GM23338 (cell line): ENCODE measurements around the gene COL26A1. TPM values are rescaled to one million over a fixed set of nuclear protein-coding genes. Genes with fewer than 3 reads are reported as not detected.

Experiments
- ATAC-seq: fragments of 200-7000 bp; cut with Tn5 transposase; 3 replicates; pipeline ENCODE4 v1.9.1; 2020
- DNase-seq: peaks from one replicate; pipeline ENCODE4 v3.0.0-alpha.2; 2015; ENCODE audit warnings: low spot score
- H2AFZ ChIP-seq: fragments of 200-600 bp; sonication (generic); 2 replicates; pipeline ENCODE4 v1.8.0; 2016; ENCODE audit warnings: antibody characterized with exemption, mild to moderate bottlenecking, moderate library complexity
- H3F3A ChIP-seq: fragments of 200-600 bp; sonication (generic); replicated peaks from 2 replicates; pipeline ENCODE4 v1.8.0; 2017; ENCODE audit warnings: antibody characterized with exemption, mixed run types, low read depth
- H3K27ac ChIP-seq: fragments of 200-600 bp; sonication (generic); 2 replicates; pipeline ENCODE4 v1.6.1; 2016; ENCODE audit warnings: low read depth
- H3K27me3 ChIP-seq: fragments of 200-600 bp; sonication (generic); 2 replicates; pipeline ENCODE4 v1.8.0; 2016; ENCODE audit warnings: mild to moderate bottlenecking, mixed run types, moderate library complexity; ENCODE audit not compliant: insufficient read depth
- H3K36me3 ChIP-seq: fragments of 200-600 bp; sonication (generic); 2 replicates; pipeline ENCODE4 v1.8.0; 2016; ENCODE audit warnings: mild to moderate bottlenecking; ENCODE audit not compliant: insufficient read depth
- H3K4me1 ChIP-seq: fragments of 200-600 bp; sonication (generic); 2 replicates; pipeline ENCODE4 v1.8.0; 2016; ENCODE audit warnings: mild to moderate bottlenecking, moderate library complexity; ENCODE audit not compliant: insufficient read depth
- H3K4me2 ChIP-seq: fragments of 200-600 bp; sonication (generic); 2 replicates; pipeline ENCODE4 v1.7.1; 2017; ENCODE audit warnings: mixed run types
- H3K4me3 ChIP-seq: fragments of 200-600 bp; sonication (generic); 2 replicates; pipeline ENCODE4 v1.6.1; 2016; ENCODE audit warnings: mixed run types
- H3K79me2 ChIP-seq: fragments of 200-600 bp; sonication (generic); replicated peaks from 2 replicates; pipeline ENCODE4 v1.8.0; 2017; ENCODE audit warnings: mild to moderate bottlenecking; ENCODE audit not compliant: insufficient read depth
- H3K9me2 ChIP-seq: fragments of 200-600 bp; sonication (generic); 2 replicates; pipeline ENCODE4 v1.8.0; 2017; ENCODE audit not compliant: insufficient read depth
- H4K20me1 ChIP-seq: fragments of 200-600 bp; sonication (generic); replicated peaks from 2 replicates; pipeline ENCODE4 v1.8.0; 2017; ENCODE audit warnings: mild to moderate bottlenecking; ENCODE audit not compliant: insufficient read depth
- H3K27ac Mint-ChIP-seq: 2 replicates; pipeline ENCODE4 v1.8.0; 2020; ENCODE audit warnings: inconsistent platforms, mild to moderate bottlenecking, moderate library complexity, mixed read lengths
- H3K27me3 Mint-ChIP-seq: 3 replicates; pipeline ENCODE4 v1.8.0; 2022; ENCODE audit warnings: low read depth, mild to moderate bottlenecking, moderate library complexity, mixed read lengths, inconsistent platforms; ENCODE audit not compliant: insufficient read depth, poor library complexity
- H3K36me3 Mint-ChIP-seq: 3 replicates; pipeline ENCODE4 v1.8.0; 2021; ENCODE audit warnings: low read depth, mild to moderate bottlenecking, inconsistent platforms, moderate library complexity, mixed read lengths
- H3K4me1 Mint-ChIP-seq: 3 replicates; pipeline ENCODE4 v1.8.0; 2020; ENCODE audit warnings: mild to moderate bottlenecking, inconsistent platforms, mixed read lengths
- H3K4me3 Mint-ChIP-seq: 3 replicates; pipeline ENCODE4 v1.8.0; 2021; ENCODE audit warnings: moderate library complexity, mild to moderate bottlenecking, inconsistent platforms, mixed read lengths
- H3K9me3 Mint-ChIP-seq: 3 replicates; pipeline ENCODE4 v1.8.0; 2020; ENCODE audit warnings: moderate library complexity, mild to moderate bottlenecking, inconsistent platforms, mixed read lengths
- CREB1 ChIP-seq: fragments of 250-450 bp; sonication (Bioruptor Pico); IDR thresholded peaks from 2 replicates; pipeline ENCODE4 v1.5.0; 2020; ENCODE audit warnings: low read depth, mild to moderate bottlenecking, moderate library complexity
- CTCF ChIP-seq, 2 experiments: fragments of 200-600 bp in 1 of 2; sonication (generic) in 1 of 2; conservative IDR thresholded peaks; 2 replicates each; pipeline versions ENCODE4 v1.5.1 to v1.6.1; 2016 to 2017; ENCODE audit warnings: antibody characterized with exemption in 2 of 2, low read depth in 2 of 2, mild to moderate bottlenecking in 2 of 2, moderate library complexity in 1 of 2
- ETS1 ChIP-seq: IDR thresholded peaks from 2 replicates; pipeline ENCODE4 v1.6.1; 2016; ENCODE audit warnings: antibody characterized with exemption
- EZH2 ChIP-seq: fragments of 200-600 bp; sonication (generic); IDR thresholded peaks from one replicate; pipeline ENCODE4 v1.8.0; 2017; ENCODE audit warnings: antibody characterized with exemption, mild to moderate bottlenecking, low read depth; ENCODE audit not compliant: unreplicated experiment
- EZH2phosphoT487 ChIP-seq: fragments of 200-600 bp; sonication (generic); IDR thresholded peaks from one replicate; pipeline ENCODE4 v1.8.1; 2018; ENCODE audit warnings: antibody characterized with exemption; ENCODE audit not compliant: unreplicated experiment
- JUNB ChIP-seq: IDR thresholded peaks from one replicate; pipeline ENCODE4 v1.6.1; 2016; ENCODE audit warnings: antibody characterized with exemption; ENCODE audit not compliant: unreplicated experiment
- NANOG ChIP-seq: IDR thresholded peaks from 2 replicates; pipeline ENCODE4 v1.6.1; 2016; ENCODE audit warnings: antibody characterized with exemption, borderline replicate concordance
- POLR2AphosphoS5 ChIP-seq: IDR thresholded peaks from 2 replicates; pipeline ENCODE4 v1.6.1; 2016; ENCODE audit warnings: antibody characterized with exemption, low read depth
- REST ChIP-seq: IDR thresholded peaks from one replicate; pipeline ENCODE4 v1.6.1; 2018; ENCODE audit warnings: antibody characterized with exemption; ENCODE audit not compliant: unreplicated experiment
- STAT1 ChIP-seq: IDR thresholded peaks from one replicate; pipeline ENCODE4 v1.6.1; 2016; ENCODE audit warnings: antibody characterized with exemption; ENCODE audit not compliant: unreplicated experiment
- ZNF114 ChIP-seq: fragments of 250-450 bp; sonication (Bioruptor Pico); IDR thresholded peaks from 2 replicates; pipeline ENCODE4 v1.5.0; 2020; ENCODE audit warnings: mild to moderate bottlenecking, moderate library complexity
- ZNF331 ChIP-seq: fragments of 250-450 bp; sonication (Bioruptor Pico); IDR thresholded peaks from 2 replicates; pipeline ENCODE4 v1.5.0; 2020; ENCODE audit warnings: low read depth, mild to moderate bottlenecking, moderate library complexity
- ZNF462 ChIP-seq: fragments of 250-450 bp; sonication (Bioruptor Pico); IDR thresholded peaks from 2 replicates; pipeline ENCODE4 v1.5.0; 2020; ENCODE audit warnings: mild to moderate bottlenecking, moderate library complexity
- polyA plus RNA-seq: library from polyadenylated mRNA; unstranded; fragments of >200 nt; fragmentation: Nextera tagmentation; extraction: Ambion mirVana; gene quantifications from 2 replicates; pipeline ENCODE4 v1.2.1, GENCODE V29; 2016
- total RNA-seq: library from RNA; depleted of rRNA; stranded (reverse); fragments of >200 nt; shearing (Covaris generic); gene quantifications from 2 replicates; pipeline ENCODE4 v1.2.3, GENCODE V29; 2014

The COL26A1 gene
- total and polyA plus RNA-seq, 2 experiments from 2014 or later: 17.8 to 55.0 TPM

GRCh38 chr7:101549734-101550133 lies 187.1 kb downstream of the COL26A1 start:
- H2AFZ ChIP-seq: no peak overlapping the region
- Mint-ChIP-seq H3K4me1 (no peaks in the 10 kb centered on the region), H3K27ac (0 out of 2 replicates have a peak overlapping the region, but pooled peaks have one; percentile 44), H3K36me3 (peaks cover 16% of the 10 kb centered on the region), H3K4me3 (no peak overlapping the region), H3K27me3 (peaks cover 4% of the 10 kb centered on the region), H3K9me3 (no peaks in the 10 kb centered on the region)
- H4K20me1 ChIP-seq: no peaks in the 10 kb centered on the region
- no peak overlapping the region for H3K27ac ChIP-seq
- no peak for DNase-seq
- H3K36me3 ChIP-seq: 0 out of 2 replicates have a peak, but pooled peaks cover 5% of the 10 kb centered on the region
- no peaks in the 10 kb centered on the region for H3K79me2 ChIP-seq
- TF ChIP-seq EZH2: no peak
- TF ChIP-seq REST: no peak
- TF ChIP-seq ZNF114 (CRISPR knock-in tag): no peak
- no peak for TF ChIP-seq CTCF (conservative IDR thresholded peaks at IDR 0.05; ENCODE audit: low read depth in 2 of 2)
- no peak for TF ChIP-seq JUNB
- no peak for TF ChIP-seq STAT1
- TF ChIP-seq ZNF331 (CRISPR knock-in tag): no peak
- TF ChIP-seq EZH2phosphoT487: no peak
- TF ChIP-seq ETS1: no peak
- no peak for TF ChIP-seq NANOG
- no peak for TF ChIP-seq CREB1
- TF ChIP-seq POLR2AphosphoS5: no peak
- no peak for TF ChIP-seq ZNF462 (CRISPR knock-in tag)
- H3K4me2 ChIP-seq: no peak overlapping the region
- H3K27me3 ChIP-seq: no peaks in the 10 kb centered on the region
- H3K4me1 ChIP-seq: no peaks in the 10 kb centered on the region
- H3K4me3 ChIP-seq: no peak overlapping the region
- H3K9me2 ChIP-seq: no peaks in the 10 kb centered on the region
- no peaks in the 10 kb centered on the region for H3F3A ChIP-seq
- no peak for ATAC-seq
